ENCODE measurements around the gene DNAH11. TPM values are rescaled to one million over a fixed set of nuclear protein-coding genes. Genes with fewer than 3 reads are reported as not detected.

DNAH11 gene
- total and polyA plus RNA-seq, 2 of the 8 experiments (the other 6 are each of a cell fraction or from before 2014, with no cell fraction given): 1.8 to 4.9 TPM

DNA sequence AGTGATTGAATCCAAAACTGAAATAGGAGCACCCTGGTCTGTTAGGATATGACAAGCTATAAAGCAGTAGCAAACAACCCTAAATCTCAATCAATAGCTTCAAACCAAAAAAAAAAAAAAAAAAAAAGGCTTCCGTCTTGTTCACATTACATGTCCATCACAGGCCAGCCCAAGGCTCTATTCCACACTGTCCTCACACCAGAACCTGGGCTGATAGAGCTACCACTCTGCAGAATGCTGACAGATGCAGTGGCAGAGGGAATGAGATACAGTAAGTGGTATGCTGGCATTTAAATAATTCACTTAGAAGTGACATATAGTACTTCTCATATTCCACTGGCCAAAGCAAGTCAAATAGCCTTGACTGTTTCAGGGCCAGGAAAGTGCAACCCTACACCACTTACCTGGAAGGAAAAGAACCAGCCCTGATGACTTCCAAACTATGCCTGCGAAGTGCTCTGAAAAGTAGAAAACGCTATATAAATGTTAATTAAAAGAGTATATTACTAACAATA, 397.1 kb downstream of the DNAH11 start:
- no peak overlapping the region for H4K5ac ChIP-seq (ENCODE audit: insufficient read length, low read depth, low read length)
- no peak for DNase-seq (ENCODE audit: low read depth in 1 of 2, low spot score in 2 of 2)
- H3K79me2 ChIP-seq (ENCODE audit: control insufficient read depth in 1 of 2, insufficient read depth in 2 of 2, low read length in 2 of 2): peaks cover 24 to 99% of the 10 kb centered on the region in 2 experiments
- H3K4me3 ChIP-seq (ENCODE audit: extremely low read depth in 1 of 4, insufficient read depth in 2 of 4, low read depth in 3 of 4, low read length in 4 of 4): no peak overlapping the region
- no peak overlapping the region for H2BK120ac ChIP-seq (replicated peaks; ENCODE audit: low read depth, low read length)
- no peak overlapping the region for H3K18ac ChIP-seq (ENCODE audit: extremely low read depth, low read length)
- TF ChIP-seq BCL11A (IDR thresholded peaks at IDR 0.05; ENCODE audit: low read depth in 2 of 2, low read length in 2 of 2) (no peak), EGR1 (IDR thresholded peaks at IDR 0.05; ENCODE audit: borderline replicate concordance, low read depth, low read length) (no peak), BRCA1 (IDR thresholded peaks at IDR 0.05; ENCODE audit: low read depth, low read length) (no peak)
- no peaks in the 10 kb centered on the region for H3K9me3 ChIP-seq (ENCODE audit: insufficient read depth in 2 of 2, low read depth in 1 of 2, low read length in 1 of 2)
- no peak overlapping the region for H3K14ac ChIP-seq (ENCODE audit: insufficient read length)
- no peak overlapping the region for H4K8ac ChIP-seq (ENCODE audit: extremely low read depth, insufficient read depth, low read length)
- CTCF ChIA-PET (ENCODE audit: partially characterized antibody): interaction anchor here (1.0 kb wide), 1 partner anchor 143 kb away, joined by 3 read pairs; no protein-coding TSS in a partner anchor
- no peak overlapping the region for H3K27ac ChIP-seq (ENCODE audit: low read depth, low read length)
- H4K91ac ChIP-seq (replicated peaks; ENCODE audit: insufficient read length, low read length): no peak overlapping the region
- H2BK5ac ChIP-seq (ENCODE audit: low read depth, low read length): no peak overlapping the region
- peak overlapping the region in 1 of 2 experiments; percentile 45; a peak in 2 of 4 replicates for H3K4me2 ChIP-seq (ENCODE audit: insufficient read depth in 1 of 2, low read depth in 2 of 2, low read length in 2 of 2)
- H3K56ac ChIP-seq (replicated peaks; ENCODE audit: insufficient read length, low read depth, low read length): no peak overlapping the region
- FAIRE-seq: no peak
- H2AK5ac ChIP-seq (ENCODE audit: low read depth, low read length): no peak overlapping the region
- no peak overlapping the region for H2BK15ac ChIP-seq (ENCODE audit: low read length)
- H2BK20ac ChIP-seq (ENCODE audit: low read length): no peak overlapping the region
- POLR2A ChIA-PET (ENCODE audit: partially characterized antibody): interaction anchor here (0.6 to 1.5 kb wide), 4 partner anchors 9 to 1549 kb away, joined by 3 to 5 read pairs (median 5); no protein-coding TSS in a partner anchor
- H3K4ac ChIP-seq (replicated peaks; ENCODE audit: insufficient read length, low read depth, low read length): no peak overlapping the region
- H4K20me1 ChIP-seq (replicated peaks in 1 of 2; ENCODE audit: control insufficient read depth in 1 of 2, insufficient read depth in 2 of 2, low read length in 2 of 2): peaks cover 15 to 19% of the 10 kb centered on the region in 2 experiments
- no peak overlapping the region for H2BK12ac ChIP-seq (ENCODE audit: low read depth, low read length)
- H3K4me1 ChIP-seq (replicated peaks in 1 of 4; ENCODE audit: control insufficient read depth in 3 of 4, insufficient read depth in 4 of 4, low read length in 3 of 4): peaks cover 4 to 23% (median 19%) of the 10 kb centered on the region in 4 experiments; a peak in 6 of 7 replicates
- H3K23me2 ChIP-seq (ENCODE audit: low read depth, low read length): no peaks in the 10 kb centered on the region; the same call in 1 of the 2 replicates
- no peak overlapping the region for H3K9ac ChIP-seq (replicated peaks in 1 of 4; ENCODE audit: extremely low read depth in 1 of 4, low read depth in 3 of 4, low read length in 3 of 4)
- 80% methylated on average over 3 of the region's 3 CpGs; no CpG with 5 or more reads in 1 of the 2 experiments for WGBS, 2 experiments (ENCODE audit: extremely low coverage in 1 of 2, insufficient coverage in 1 of 2, insufficient read length in 1 of 2, insufficient replicate concordance in 2 of 2, low coverage in 1 of 2, low lambda C conversion rate in 2 of 2, missing lambda C conversion rate in 1 of 2)
- H3K27me3 ChIP-seq (replicated peaks in 1 of 4; ENCODE audit: control insufficient read depth in 3 of 4, extremely low read depth in 1 of 4, insufficient read depth in 3 of 4, low read length in 3 of 4): no peaks in the 10 kb centered on the region
- peaks cover 0 to 12% (median 1%) of the 10 kb centered on the region in 4 experiments; a peak in 2 of 8 replicates for H3K36me3 ChIP-seq (ENCODE audit: control insufficient read depth in 2 of 4, insufficient read depth in 4 of 4, low read length in 3 of 4)
- H2AFZ ChIP-seq (ENCODE audit: low read length): no peak overlapping the region
- peaks cover 13% of the 10 kb centered on the region for H3K79me1 ChIP-seq (ENCODE audit: low read depth, low read length)
- H3K23ac ChIP-seq (ENCODE audit: insufficient read length): no peak overlapping the region
